NCI-H524 (cell line): ENCODE measurements around the gene LRCH3.
A peak's percentile ranks its signal among the peaks of the same experiment; 100 is the strongest.
"Not testable (repeated sequence)": the region's sequence is repeated elsewhere in the genome, so short reads cannot be mapped to it uniquely, and the experiment has no call there.

Experiments
- DNase-seq, 2 experiments: peaks; one replicate each; lab custom pipeline; 2025; lab: John Stamatoyannopoulos, UW

LRCH3 gene

GRCh38 chr3:197926418-197926817, 135.4 kb downstream of the LRCH3 start:
- peak in 1 of 2 experiments; percentile 14 for DNase-seq

- DNase-seq = not testable (repeated sequence)
Measured at GRCh38 chr3:197927578-197927977, 136.5 kb downstream of the LRCH3 start.

GRCh38 chr3:197936819-197937384, 145.8 kb downstream of the LRCH3 start:
- DNase-seq = no peak
